ENCODE data around the gene CLIP4.
A peak's percentile ranks its signal among the peaks of the same experiment; 100 is the strongest.

The CLIP4 gene

GRCh38 chr2:29123617-29124349, 8.6 kb downstream of the CLIP4 start:
- Histone ChIP-seq H4K20me1 (ENCODE audit: insufficient read depth, low read length, poor library complexity, severe bottlenecking) (no peaks in the 10 kb centered on the region), H2AFZ (ENCODE audit: low read length) (no peak overlapping the region), H3K27me3 (ENCODE audit: insufficient read depth, low read length, poor library complexity, severe bottlenecking) (no peaks in the 10 kb centered on the region), H3K9me3 (ENCODE audit: insufficient read depth, low read depth, low read length) (peaks cover 4% of the 10 kb centered on the region; the same call in 1 of the 2 replicates), H3K9ac (ENCODE audit: low read depth, low read length, poor library complexity, severe bottlenecking) (no peak overlapping the region), H3F3A (ENCODE audit: low read depth) (no peaks in the 10 kb centered on the region), H3K4me1 (ENCODE audit: insufficient read depth, low read length, poor library complexity, severe bottlenecking) (peaks cover 7% of the 10 kb centered on the region), H3K9me2 (replicated peaks; ENCODE audit: low read depth, low read length) (no peaks in the 10 kb centered on the region), H3K4me2 (ENCODE audit: low read depth, low read length, poor library complexity, severe bottlenecking) (no peak overlapping the region), H3K79me2 (ENCODE audit: insufficient read depth, low read length) (no peaks in the 10 kb centered on the region), H3K36me3 (ENCODE audit: insufficient read depth, low read length) (no peaks in the 10 kb centered on the region), H3K4me3 (ENCODE audit: low read length, poor library complexity, severe bottlenecking) (no peak overlapping the region)
- no peak for TF ChIP-seq CTCF (conservative IDR thresholded peaks at IDR 0.05; ENCODE audit: low read length)
- TF ChIP-seq EZH2phosphoT487 (IDR thresholded peaks at IDR 0.05; ENCODE audit: borderline replicate concordance) = no peak

GRCh38 chr2:29124504-29124903, 9.3 kb downstream of the CLIP4 start:
- Histone ChIP-seq H3K36me3 (ENCODE audit: insufficient read depth, low read length) (no peaks in the 10 kb centered on the region), H4K20me1 (ENCODE audit: insufficient read depth, low read length, poor library complexity, severe bottlenecking) (no peaks in the 10 kb centered on the region), H3K4me3 (ENCODE audit: low read length, poor library complexity, severe bottlenecking) (no peak overlapping the region), H2AFZ (ENCODE audit: low read length) (no peak overlapping the region), H3K4me2 (ENCODE audit: low read depth, low read length, poor library complexity, severe bottlenecking) (no peak overlapping the region), H3K4me1 (ENCODE audit: insufficient read depth, low read length, poor library complexity, severe bottlenecking) (no peaks in the 10 kb centered on the region), H3F3A (ENCODE audit: low read depth) (no peaks in the 10 kb centered on the region), H3K9me2 (replicated peaks; ENCODE audit: low read depth, low read length) (no peaks in the 10 kb centered on the region), H3K9ac (ENCODE audit: low read depth, low read length, poor library complexity, severe bottlenecking) (no peak overlapping the region), H3K9me3 (ENCODE audit: insufficient read depth, low read depth, low read length) (peaks cover 4% of the 10 kb centered on the region; the same call in 1 of the 2 replicates), H3K27me3 (ENCODE audit: insufficient read depth, low read length, poor library complexity, severe bottlenecking) (no peaks in the 10 kb centered on the region), H3K79me2 (ENCODE audit: insufficient read depth, low read length) (no peaks in the 10 kb centered on the region)
- TF ChIP-seq CTCF (conservative IDR thresholded peaks at IDR 0.05; ENCODE audit: low read length) = no peak
- no peak for TF ChIP-seq EZH2phosphoT487 (IDR thresholded peaks at IDR 0.05; ENCODE audit: borderline replicate concordance)

GRCh38 chr2:29129586-29130281, 14.5 kb downstream of the CLIP4 start:
- peaks cover 12% of the 10 kb centered on the region for H3K4me1 ChIP-seq (ENCODE audit: insufficient read depth, low read length, poor library complexity, severe bottlenecking)
- no peaks in the 10 kb centered on the region for H3K79me2 ChIP-seq (ENCODE audit: insufficient read depth, low read length)
- H3K4me3 ChIP-seq (ENCODE audit: low read length, poor library complexity, severe bottlenecking) = no peak overlapping the region
- H2AFZ ChIP-seq (ENCODE audit: low read length) = no peak overlapping the region; the same call in 1 of the 2 replicates
- no peaks in the 10 kb centered on the region for H3K27me3 ChIP-seq (ENCODE audit: insufficient read depth, low read length, poor library complexity, severe bottlenecking)
- no peaks in the 10 kb centered on the region for H3K9me2 ChIP-seq (replicated peaks; ENCODE audit: low read depth, low read length)
- no peaks in the 10 kb centered on the region for H4K20me1 ChIP-seq (ENCODE audit: insufficient read depth, low read length, poor library complexity, severe bottlenecking)
- no peaks in the 10 kb centered on the region for H3K9me3 ChIP-seq (ENCODE audit: insufficient read depth, low read depth, low read length)
- no peak for TF ChIP-seq EZH2phosphoT487 (IDR thresholded peaks at IDR 0.05; ENCODE audit: borderline replicate concordance)
- no peak for TF ChIP-seq CTCF (conservative IDR thresholded peaks at IDR 0.05; ENCODE audit: low read length)
- H3K36me3 ChIP-seq (ENCODE audit: insufficient read depth, low read length) = no peaks in the 10 kb centered on the region
- peak overlapping the region; percentile 3 for H3K4me2 ChIP-seq (ENCODE audit: low read depth, low read length, poor library complexity, severe bottlenecking)
- no peak overlapping the region for H3K9ac ChIP-seq (ENCODE audit: low read depth, low read length, poor library complexity, severe bottlenecking)
- H3F3A ChIP-seq (ENCODE audit: low read depth) = no peaks in the 10 kb centered on the region

Data from Loucy (cell line).